Posterior cingulate gyrus (tissue), 11 donors: Measurements from ENCODE around the gene FMO4.
"Not testable (repeated sequence)": the region's sequence is repeated elsewhere in the genome, so short reads cannot be mapped to it uniquely, and the experiment has no call there.

Experiments used
- DNase-seq, 10 donors: peaks; one replicate each; pipeline versions ENCODE4 v3.0.0 to v3.0.0-alpha.2; 2020 to 2021; ENCODE audit warnings: mixed read lengths in 3 of 10
- intact Hi-C: fragments of 100-400 bp; cut with DNase I; formaldehyde crosslinking; loops from one replicate; pipeline ENCODE4 v1.15.1; 2023

FMO4 gene, protein sequence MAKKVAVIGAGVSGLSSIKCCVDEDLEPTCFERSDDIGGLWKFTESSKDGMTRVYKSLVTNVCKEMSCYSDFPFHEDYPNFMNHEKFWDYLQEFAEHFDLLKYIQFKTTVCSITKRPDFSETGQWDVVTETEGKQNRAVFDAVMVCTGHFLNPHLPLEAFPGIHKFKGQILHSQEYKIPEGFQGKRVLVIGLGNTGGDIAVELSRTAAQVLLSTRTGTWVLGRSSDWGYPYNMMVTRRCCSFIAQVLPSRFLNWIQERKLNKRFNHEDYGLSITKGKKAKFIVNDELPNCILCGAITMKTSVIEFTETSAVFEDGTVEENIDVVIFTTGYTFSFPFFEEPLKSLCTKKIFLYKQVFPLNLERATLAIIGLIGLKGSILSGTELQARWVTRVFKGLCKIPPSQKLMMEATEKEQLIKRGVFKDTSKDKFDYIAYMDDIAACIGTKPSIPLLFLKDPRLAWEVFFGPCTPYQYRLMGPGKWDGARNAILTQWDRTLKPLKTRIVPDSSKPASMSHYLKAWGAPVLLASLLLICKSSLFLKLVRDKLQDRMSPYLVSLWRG

GRCh38 chr1:171313835-171314320 lies at the start of gene FMO4:
Gene FMO4 (plus strand): TSS chr1:171314183. CDS start chr1:171319826, 5,643 bp downstream.
- intact Hi-C loops: no loop called here

DNA sequence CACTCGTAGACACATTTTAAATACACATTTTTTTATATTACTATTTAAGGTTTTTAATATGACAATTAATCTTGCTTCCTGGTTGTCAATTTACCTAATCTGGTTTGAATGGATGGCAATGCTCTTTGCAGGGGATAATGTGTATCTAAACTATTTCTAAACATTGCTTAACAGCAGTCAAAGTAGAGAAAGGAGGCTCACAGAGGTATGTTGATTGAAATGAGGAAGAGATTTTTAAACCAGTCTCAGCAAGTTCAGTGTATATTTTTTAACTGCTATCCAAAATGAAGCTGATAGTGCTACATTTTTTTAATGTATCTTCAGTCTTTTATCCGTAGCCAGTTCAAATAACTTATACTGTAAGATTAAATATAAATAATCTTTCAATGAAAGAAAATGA lies 48.3 kb upstream of the FMO4 start:
- intact Hi-C loops: no loop called here
- no peak for DNase-seq

More at GRCh38 chr1:171313835-171314320, at the start of gene FMO4:
- peak in 7 of 10 donors; percentile 32 to 91 (median 61) for DNase-seq

DNA sequence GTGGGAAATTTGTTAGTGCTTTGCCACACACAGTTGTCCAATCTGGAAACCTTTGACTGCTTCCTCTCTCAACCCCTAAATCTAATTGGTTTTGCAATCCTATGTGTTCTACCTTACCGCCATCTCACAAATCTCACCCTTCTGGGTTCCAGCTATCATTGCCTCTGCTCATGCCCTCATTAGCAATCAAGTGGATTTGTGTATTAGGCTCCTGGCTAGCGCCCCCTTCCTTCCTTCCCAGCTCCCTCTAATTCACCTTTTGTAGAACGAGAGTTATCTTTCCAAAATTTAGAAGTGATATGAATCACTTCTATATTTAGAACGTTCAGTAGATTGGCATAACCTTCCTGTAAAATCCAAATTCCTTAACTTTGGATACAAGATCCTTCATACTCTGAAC lies 47.1 kb upstream of the FMO4 start:
- intact Hi-C loops: no loop called here
- no peak for DNase-seq

DNA sequence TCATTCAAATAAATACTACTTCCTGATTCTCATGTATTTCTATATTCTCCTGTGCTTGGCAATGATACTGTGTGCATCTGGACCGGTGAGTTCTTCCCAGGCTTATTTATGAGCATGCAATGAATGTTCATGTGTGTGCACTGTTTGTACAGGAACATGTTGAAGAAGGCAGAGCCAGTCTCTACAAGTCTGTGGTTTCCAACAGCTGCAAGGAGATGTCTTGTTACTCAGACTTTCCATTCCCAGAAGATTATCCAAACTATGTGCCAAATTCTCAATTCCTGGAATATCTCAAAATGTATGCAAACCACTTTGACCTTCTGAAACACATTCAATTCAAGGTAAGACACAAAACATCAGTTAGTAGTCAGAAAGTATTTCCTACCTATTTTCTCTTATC lies 46.6 kb upstream of the FMO4 start:
- DNase-seq: no peak
- intact Hi-C loops: no loop called here

GRCh38 chr1:171270806-171271205 lies 43.2 kb upstream of the FMO4 start:
- DNase-seq: no peak
- intact Hi-C loops: no loop called here

- intact Hi-C loops: no loop called here
- DNase-seq: no peak
Measured at GRCh38 chr1:171277534-171277933, 36.4 kb upstream of the FMO4 start.

- DNase-seq: no peak
- intact Hi-C loops: no loop called here
Measured at GRCh38 chr1:171279234-171279633, 34.7 kb upstream of the FMO4 start.

DNA sequence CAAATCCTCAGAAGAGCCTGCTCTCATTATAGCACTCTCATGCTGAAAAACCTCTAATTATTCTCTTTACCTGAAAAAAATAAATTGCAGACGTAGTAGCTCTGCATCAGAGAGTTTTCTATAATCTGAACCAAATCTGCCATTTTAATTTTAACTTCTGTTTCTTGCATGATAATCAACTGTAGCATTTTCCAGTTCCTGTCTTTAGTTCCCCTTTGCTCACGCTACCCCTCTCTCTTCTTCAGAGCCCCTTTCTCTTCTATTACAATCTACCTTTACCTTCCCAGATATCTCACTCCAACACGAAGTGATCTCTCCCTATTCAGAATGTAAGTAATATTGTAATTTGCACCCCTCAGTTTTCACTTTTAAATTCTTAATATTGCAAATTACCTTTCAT lies 34.3 kb upstream of the FMO4 start:
- DNase-seq: no peak
- intact Hi-C loops: no loop called here

DNA sequence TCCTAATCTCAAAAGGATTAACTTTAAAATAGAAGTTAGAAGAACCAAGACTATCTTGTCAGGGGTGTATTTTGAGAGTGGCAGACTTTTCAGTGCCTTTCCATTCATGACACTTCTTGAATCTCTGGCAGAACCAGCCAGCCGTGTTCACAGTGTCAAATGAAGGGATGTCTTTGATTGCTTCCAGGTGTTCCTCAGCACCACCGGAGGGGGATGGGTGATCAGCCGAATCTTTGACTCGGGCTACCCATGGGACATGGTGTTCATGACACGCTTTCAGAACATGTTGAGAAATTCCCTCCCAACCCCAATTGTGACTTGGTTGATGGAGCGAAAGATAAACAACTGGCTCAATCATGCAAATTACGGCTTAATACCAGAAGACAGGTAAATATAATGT lies 33.4 kb upstream of the FMO4 start:
- intact Hi-C loops: no loop called here
- DNase-seq: no peak

- intact Hi-C loops: no loop called here
Measured at GRCh38 chr1:171286032-171286705, 27.8 kb upstream of the FMO4 start.

GRCh38 chr1:171290621-171291020 lies 23.4 kb upstream of the FMO4 start:
- no peak for DNase-seq
- intact Hi-C loops: no loop called here

More at GRCh38 chr1:171286032-171286705, 27.8 kb upstream of the FMO4 start:
- DNase-seq: no peak

GRCh38 chr1:171292799-171293198 lies 21.2 kb upstream of the FMO4 start:
- intact Hi-C loops: no loop called here
- DNase-seq: no peak

GRCh38 chr1:171295383-171295782 lies 18.6 kb upstream of the FMO4 start:
- DNase-seq, intact Hi-C loops: not testable (repeated sequence)

- intact Hi-C loops: no loop called here
- no peak for DNase-seq
Measured at GRCh38 chr1:171295821-171296220, 18.2 kb upstream of the FMO4 start.

GRCh38 chr1:171296897-171297296 lies 17.1 kb upstream of the FMO4 start:
- intact Hi-C loops: no loop called here

GRCh38 chr1:171298696-171299095 lies 15.3 kb upstream of the FMO4 start:
- intact Hi-C loops: no loop called here
- DNase-seq: no peak

More at GRCh38 chr1:171296897-171297296, 17.1 kb upstream of the FMO4 start:
- no peak for DNase-seq

DNA sequence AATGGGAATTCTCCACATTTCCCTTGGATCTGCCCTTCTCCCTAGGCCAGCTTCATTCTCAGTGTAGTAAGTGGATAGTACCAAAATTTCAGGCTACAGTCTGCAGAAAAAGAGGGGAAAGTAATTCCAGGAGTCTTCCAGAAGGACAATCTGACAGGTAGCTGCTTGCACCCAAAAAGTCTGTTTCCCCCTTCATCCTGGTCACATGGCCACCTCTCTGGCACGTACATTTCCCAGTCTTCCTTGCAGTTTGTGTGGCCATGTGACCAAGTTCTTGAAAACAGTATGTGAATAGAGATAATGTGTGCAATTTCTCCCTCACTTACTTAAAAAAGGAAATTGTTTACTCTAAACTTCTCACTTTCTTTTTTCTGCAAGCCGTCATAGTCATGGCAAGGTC lies 14.6 kb upstream of the FMO4 start:
- DNase-seq: no peak
- intact Hi-C loops: no loop called here

DNA sequence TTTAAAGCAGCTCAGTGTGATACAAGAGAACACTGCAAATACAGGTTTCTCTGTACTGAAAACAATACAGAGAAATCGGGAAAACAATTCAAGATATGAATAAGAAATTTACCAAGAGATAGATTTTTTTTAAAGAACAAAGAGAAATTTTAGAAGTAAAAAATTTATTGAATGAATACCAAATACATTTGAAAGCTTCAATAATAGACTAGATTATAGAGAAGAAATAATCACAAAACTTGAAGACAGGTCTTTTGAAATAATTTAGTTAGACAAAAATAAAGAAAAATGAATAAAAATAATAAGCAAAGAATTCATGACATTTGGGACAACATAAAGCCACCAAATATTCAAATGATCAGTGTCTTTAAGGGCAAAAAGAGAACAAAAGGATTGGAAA lies 13.6 kb upstream of the FMO4 start:
- no peak for DNase-seq
- intact Hi-C loops: no loop called here

GRCh38 chr1:171310661-171311087 lies 3.3 kb upstream of the FMO4 start:
- intact Hi-C loops: no loop called here
- no peak for DNase-seq

GRCh38 chr1:171311771-171312558 lies 2.0 kb upstream of the FMO4 start:
- intact Hi-C loops: no loop called here
- DNase-seq: no peak
